HUDEP-2 (cell line): ENCODE results near the gene GPRC5D.
A peak's percentile ranks its signal among the peaks of the same experiment; 100 is the strongest.

Source experiments
- DNase-seq, 76 experiments: peaks; one replicate each; lab custom pipeline; 2025; ENCODE audit not compliant: unreplicated experiment in 76 of 76; lab: John Stamatoyannopoulos, UW

The GPRC5D gene

GRCh38 chr12:12982331-12982730, 30.4 kb upstream of the GPRC5D start:
- DNase-seq: no peak

DNA sequence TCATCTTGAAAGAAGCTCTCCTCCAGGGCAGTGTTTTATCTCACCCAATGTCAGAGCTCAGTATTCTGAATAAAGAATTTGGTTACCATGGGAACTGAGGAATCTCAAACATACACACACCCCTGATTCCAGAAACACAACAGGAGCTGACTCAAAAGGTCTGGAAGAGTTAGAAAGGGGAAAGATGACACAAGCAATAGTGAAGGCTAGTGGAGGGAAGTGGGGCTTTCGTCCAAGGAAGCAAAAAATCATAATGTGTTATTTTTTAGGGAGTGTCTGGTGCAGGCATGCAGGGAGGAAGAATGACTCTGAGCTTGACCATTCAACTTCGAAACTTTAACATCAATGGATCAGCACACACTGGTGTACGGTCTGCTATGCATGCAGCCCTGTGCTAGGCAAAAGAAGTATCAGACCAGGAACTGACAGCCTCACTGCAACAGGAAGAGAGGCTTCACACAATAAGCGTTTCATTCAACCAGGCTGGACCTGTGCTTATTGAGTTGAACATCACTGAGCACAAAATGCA, 27.8 kb upstream of the GPRC5D start:
- peak in 2 of 76 experiments; percentile 3 to 12 for DNase-seq

- DNase-seq: no peak
These were observed 27.2 kb upstream of the GPRC5D start for GRCh38 chr12:12979126-12979525.

GRCh38 chr12:12977231-12977630, 25.3 kb upstream of the GPRC5D start:
- no peak for DNase-seq

DNA sequence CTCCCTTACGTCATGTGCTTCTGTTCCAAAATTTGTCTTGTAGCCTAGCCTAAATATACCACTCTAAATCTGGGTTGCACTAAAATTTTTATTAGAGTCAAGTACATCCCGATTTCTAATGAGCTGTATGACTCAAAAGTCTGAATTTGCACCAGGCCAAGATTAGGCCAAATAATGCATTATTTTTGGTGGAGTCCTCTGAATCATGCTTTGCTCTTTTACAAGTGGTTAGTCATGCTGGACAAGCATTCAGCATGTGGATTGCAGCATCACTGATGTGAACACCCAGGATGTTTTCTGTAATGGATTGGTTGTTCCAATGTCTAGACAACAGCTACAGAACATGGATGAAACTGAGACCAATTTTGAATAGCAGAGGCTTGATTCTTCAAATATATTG, 24.4 kb upstream of the GPRC5D start:
- DNase-seq: no peak

DNA sequence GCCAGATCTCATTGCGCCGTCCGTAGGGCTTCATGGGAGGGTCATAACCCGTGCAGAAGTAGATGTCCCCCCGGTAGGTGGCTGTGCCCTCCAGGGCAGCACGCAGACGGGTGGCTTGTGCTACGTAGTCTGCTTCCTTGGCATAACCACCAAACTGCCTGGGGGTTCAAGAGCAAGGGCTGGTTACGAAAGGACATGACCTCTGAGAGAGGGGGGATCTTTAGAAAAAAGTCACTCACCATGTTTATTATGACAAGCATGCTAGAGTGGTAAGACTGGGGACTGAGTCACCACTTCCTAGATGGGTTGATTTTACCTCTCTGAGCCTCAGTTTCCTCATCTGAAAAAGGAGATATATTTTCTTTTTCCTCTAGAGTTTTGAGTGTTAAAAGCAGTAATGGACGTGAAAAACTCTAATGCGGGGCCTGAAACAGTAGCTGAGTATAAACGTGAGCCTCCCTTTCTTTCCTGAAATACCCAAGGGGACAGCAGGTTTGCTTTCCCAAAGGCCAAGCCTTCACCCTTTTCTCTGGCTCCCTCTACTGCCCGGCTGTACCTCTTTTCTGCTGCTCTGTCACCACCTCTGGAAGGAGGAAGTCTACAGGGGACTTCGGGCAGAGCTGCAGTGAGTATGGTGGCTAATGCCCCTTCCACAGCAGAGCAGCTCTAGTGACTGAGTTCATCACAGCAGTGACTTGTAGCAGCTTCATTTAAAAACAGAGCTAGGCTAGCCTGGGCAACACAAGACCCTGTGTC, 23.5 kb upstream of the GPRC5D start:
- peak in 7 of 76 experiments; percentile 6 to 24 (median 12) for DNase-seq

DNA sequence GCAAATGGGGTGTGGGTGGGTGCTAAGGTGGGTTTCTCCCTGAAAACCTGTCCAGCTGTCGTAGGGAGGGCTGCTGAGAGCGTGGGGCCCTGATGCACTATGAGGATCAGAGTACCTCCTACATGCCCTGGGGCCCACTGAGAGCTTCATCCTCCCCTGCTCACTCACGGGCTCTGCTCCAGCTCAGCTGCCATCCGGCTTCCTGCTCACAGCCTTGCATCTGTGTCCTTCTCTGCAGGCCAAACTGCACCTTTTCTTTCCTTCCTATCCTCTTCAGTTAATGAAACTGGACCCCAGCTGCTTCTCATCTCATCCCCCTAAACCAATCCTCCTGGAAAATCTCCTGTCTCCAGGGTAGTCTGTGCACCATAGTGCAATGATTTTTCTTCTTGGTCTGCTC, 22.2 kb upstream of the GPRC5D start:
- DNase-seq: no peak

GRCh38 chr12:12973019-12973418, 21.0 kb upstream of the GPRC5D start:
- no peak for DNase-seq

GRCh38 chr12:12965836-12966235, 13.9 kb upstream of the GPRC5D start:
- DNase-seq: no peak

DNA sequence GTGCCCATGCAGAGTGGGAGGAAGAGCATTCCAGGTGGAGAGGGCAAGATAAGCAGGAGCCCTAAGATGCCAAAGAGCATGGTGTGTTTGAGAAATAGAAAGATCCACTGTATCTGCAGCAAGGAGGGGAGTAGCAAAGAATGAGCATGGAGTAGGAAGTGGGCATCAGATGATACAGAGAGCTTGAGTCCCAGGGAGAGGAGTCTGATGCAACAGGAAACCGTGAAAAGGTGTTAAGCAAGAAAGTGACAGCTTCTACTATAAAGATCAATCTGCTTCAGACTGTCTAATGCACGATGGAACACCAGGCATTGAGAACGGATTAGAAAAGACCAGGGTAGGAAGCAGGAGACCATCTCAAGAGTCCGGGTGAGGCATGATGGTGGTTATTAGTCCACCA, 12.3 kb upstream of the GPRC5D start:
- DNase-seq: no peak

- DNase-seq: no peak
These were observed 8.8 kb upstream of the GPRC5D start for GRCh38 chr12:12960639-12961209.

- DNase-seq: no peak
These were observed 6.9 kb upstream of the GPRC5D start for GRCh38 chr12:12958886-12959285.

DNA sequence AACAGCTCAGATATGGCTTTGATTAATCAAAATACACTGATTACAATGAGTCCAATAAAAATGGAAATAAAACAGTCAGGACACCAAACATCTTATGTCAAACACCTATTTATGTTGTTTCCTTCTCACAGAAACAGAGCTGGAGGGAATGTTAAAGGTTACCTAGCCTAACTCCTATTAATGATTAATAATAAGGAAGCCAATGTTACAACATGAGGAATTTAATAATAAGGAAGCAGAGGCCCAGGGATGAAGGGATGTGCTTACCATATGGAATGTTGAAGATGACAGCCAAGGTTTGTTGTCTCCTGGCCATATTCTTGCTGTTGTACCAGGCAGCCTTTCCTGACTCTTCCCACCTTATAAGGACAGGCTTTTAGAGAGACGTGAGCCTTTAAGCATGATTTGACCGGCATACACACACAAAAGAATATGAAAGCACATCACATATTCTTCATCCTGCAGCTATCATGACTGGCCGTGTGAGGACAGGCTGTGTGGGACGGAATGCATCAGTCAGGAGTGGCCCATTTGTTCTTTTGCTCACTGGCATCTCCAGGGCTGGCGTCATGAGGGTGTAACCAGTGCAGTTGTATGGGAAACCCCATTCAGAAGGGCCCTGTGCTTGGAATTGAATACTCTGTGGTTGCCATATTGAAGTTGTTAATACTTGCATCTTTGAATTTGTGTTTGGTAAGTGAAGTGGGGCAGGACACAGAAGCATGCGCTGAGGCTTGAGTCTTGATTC, 3.1 kb upstream of the GPRC5D start:
- no peak for DNase-seq

DNA sequence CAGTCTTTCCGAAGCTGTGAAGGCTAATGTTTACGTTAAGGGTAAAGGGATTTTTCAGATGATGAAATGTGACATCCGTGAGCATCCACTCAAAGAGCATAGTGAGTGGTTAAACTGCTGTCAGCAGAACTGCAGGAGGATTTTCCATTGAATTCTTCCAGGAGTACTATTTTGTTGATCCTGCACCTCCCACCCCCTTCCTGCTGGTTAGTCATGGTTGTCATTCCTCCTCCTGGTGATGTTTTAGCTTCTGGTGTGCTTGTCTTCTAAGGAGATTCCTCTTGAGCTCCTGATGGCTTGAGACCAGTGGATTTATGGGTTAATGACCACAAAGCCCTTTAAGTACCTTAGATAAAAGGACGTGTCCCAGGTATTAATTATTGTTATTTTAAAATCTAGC, 2.4 kb upstream of the GPRC5D start:
- DNase-seq: no peak

GRCh38 chr12:12951504-12951903, 466 bp downstream of the GPRC5D start:
- no peak for DNase-seq

DNA sequence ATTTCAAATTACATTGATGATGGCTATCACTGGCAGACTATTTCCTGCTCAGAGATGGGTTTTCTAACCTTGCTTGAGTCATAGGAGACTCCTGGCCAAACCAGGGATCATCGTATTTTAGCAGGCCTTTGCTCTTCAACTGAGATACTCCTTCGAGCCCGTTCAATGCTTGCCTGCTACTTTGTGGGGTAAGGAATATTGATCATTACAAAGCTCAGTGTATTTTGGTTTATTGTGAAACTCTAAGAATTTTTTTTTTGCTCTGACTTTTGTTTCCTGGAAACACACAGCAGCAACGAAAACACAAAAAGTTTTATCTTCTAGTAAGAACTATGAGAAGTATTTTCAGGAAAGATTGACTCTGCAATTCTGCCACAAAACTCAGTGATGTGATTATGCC, 4.1 kb downstream of the GPRC5D start:
- no peak for DNase-seq

- no peak for DNase-seq
These were observed 5.1 kb downstream of the GPRC5D start for GRCh38 chr12:12946686-12947355.

GRCh38 chr12:12945591-12945990, 6.4 kb downstream of the GPRC5D start:
- DNase-seq: no peak

- no peak for DNase-seq
These were observed 8.2 kb downstream of the GPRC5D start for GRCh38 chr12:12943586-12944260.
